Measurements from ENCODE around the gene TEDDM1.
"Not testable (repeated sequence)": the region's sequence is repeated elsewhere in the genome, so short reads cannot be mapped to it uniquely, and the experiment has no call there.

Gene TEDDM1

GRCh38 chr1:182379781-182380180, 20.7 kb downstream of the TEDDM1 start:
- DNase-seq, result not testable (repeated sequence)

GRCh38 chr1:182376936-182377574, 23.4 kb downstream of the TEDDM1 start:
- DNase-seq, result no peak

GRCh38 chr1:182374101-182374834, 26.2 kb downstream of the TEDDM1 start:
- no peak for DNase-seq

GRCh38 chr1:182370532-182370931, 29.9 kb downstream of the TEDDM1 start:
- no peak for DNase-seq

- DNase-seq, result no peak
These were observed 31.6 kb downstream of the TEDDM1 start for GRCh38 chr1:182368903-182369302.

- DNase-seq, result no peak
These were observed 32.1 kb downstream of the TEDDM1 start for GRCh38 chr1:182368358-182368757.

DNA sequence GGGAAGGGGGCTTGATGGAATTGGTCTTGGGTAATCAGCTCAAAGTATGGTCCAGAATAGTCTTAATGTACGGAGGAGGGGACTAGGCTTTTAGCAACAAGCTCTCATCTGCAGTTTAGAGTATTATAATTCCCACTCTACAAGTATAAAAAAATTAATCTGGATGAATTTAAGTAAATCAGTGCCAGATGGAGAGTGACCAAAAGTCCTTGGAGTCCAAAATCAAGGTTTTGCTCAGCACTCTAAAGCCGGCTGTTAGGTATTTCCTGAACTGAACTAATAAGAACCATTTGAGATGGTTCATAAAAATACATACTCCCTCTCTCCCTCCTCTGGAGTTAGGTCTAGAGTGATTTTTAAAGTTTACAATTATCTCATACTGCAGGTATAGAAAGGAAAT, 32.5 kb downstream of the TEDDM1 start:
- DNase-seq, result no peak

DNA sequence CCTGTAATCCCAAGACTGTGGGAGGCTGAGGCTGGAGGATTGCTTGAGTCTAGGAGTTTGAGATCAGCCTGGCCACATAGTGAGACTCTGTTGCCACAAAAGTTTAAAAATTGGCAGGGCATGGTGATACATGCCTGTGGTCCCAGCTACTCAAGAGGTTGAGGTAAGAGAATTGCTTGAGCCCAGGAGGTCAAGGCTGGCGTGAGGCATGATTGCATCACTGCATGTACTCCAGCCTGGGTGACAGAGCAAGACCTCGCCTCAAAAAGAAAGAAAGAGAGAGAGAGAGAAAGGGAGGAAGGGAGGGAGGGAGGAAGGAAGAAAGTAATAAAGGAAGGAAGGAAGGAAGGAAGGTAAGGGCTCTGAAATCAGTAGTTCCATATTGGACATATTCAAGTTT, 33.9 kb downstream of the TEDDM1 start:
- no peak for DNase-seq

DNA sequence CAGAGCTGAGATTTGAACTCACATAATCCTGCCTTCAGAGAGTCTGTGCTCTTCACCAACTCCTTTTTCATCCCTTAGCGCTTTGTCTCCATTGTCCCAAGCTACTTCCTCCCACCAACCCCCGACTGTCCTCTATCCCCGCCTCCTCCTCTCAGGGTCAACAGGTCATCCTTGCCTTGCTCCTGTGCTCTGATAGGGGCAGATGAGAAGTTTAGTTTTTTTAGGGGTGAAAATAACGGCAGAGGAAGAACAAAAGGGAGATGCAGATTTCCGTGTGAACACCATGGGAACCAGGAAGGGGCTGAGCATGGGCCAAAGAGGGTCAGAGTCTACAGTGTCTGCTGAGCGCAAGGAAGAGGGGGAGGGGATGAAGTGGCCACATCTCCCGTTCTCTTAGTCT, 40.8 kb downstream of the TEDDM1 start:
- DNase-seq, result no peak

DNA sequence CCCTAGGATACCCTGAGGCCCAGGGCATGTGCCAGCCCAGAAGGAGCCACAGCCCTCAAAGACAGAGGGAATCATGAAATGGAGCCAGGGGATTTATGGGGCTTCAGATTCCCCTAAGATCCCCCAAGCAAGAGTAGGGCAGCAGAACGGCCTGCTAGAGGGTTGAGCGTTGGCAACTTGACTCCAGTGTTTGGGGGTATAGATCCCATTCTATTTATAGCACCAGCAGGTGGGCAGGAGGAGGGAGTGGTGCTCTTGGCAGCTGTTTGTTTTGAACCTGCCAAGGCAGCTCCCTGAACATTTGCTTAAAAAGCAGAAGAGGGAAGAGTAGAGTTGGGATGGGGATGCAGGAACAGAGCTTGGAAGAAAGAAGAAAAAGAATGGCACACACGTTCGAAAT, 42.6 kb downstream of the TEDDM1 start:
- DNase-seq, result no peak

DNA sequence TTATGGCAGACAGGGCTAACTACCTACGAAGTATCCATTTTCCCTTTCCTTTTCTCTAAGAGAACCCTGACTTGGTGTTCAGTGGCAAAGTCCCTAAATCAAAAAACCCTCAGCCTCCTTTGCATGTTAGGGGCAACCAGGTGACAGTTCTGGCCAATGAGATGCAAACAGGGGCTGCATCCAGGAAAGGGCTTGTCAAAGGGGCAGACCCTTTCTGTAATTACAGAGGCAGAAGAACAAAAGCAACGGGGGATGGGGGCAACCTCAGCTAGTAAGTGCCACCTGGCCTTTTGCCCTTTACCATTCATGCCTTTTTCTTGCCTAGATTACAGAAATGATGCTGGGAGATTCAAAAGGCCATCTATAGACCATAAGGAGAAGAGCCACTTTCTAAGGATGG, 43.3 kb downstream of the TEDDM1 start:
- no peak for DNase-seq

DNA sequence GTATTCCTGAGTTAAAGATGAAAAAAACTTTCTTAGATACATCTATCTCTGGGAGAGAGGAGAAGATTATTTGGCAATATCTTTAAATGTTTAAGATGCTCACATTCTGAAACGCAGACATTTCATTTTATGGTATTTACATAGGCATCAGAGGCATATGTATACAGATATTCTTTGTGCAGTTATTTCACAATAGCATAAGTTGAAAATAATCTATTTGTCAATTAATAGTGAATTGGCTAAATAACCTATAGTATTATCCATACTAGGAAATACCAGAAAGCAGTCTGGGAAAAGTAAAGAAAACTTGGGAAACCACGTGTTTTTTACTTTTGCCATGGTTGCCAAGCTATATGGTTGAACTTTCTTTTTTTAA, 44.8 kb downstream of the TEDDM1 start:
- no peak for DNase-seq

DNA sequence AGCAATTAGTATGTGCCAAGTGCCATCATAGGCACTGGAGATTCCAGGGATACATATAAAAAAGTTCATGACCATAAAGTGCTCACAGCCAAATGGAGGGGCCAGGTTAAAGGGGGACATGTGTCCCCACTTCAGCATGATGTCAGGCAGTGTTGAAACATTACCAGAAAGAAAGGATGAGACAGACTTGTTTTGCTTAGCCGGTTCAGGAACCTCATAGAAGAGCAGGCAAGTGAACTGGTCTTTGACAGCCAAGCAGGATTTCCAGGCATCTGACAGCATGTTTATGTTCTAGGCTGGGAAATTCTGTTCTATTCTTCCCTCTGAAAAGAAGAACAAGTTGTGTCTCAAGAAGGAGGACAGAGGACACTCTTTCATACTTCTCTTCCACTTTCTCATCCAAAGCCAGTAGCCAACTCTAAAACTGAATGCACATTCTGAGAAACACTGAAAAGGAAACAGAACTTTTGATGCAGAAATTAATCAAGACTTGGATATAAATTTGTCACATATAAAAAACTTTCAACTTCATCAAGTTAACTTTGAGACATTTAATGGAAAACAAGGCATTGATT, 48.6 kb downstream of the TEDDM1 start:
- no peak for DNase-seq

- no peak for DNase-seq
These were observed 49.6 kb downstream of the TEDDM1 start for GRCh38 chr1:182350839-182351238.

DNA sequence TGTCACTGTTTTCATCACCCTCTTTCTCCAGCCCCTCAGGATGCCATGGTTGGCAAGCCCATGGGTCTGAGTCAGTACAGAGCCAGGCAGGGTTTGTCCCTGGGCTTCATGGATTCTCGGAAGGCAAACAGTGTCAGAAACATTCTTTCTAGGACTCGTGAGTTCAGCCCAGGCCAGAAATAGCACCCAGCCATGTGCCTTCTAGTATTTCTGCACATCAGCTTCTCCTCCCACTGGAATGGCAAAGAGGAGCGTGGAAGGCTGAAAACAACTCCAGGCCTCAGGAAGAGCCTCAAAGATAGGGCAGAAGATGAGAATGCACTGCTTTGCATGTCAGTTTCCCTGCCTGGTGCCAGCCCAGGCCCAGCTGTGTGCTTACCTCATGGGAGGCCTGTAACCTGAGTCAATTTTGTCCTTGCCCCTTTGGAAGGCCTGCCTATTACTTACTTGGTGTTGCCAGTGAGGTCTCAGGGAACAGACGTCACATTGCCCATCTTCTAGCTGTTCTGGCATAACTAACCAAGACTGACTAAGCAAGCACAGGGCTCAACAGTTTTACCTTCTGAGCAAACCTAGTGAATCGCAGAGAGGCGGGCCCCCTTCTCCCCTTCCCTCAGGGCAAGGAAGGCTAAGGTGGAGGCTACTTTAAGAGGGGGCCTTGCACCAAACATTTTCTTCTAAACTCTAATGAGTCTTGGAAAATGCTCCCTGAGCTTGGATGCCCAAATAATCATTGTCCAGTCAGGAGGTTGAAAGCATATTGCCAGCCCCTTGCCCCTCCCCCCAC, 51.3 kb downstream of the TEDDM1 start:
- no peak for DNase-seq

All from stimulated activated naive CD4-positive, alpha-beta T cell (primary cell).